ENCODE results near the gene CTXND1.

CTXND1 gene

GRCh38 chr15:80177156-80177555 lies 74.9 kb downstream of the CTXND1 start:
- TF ChIP-seq ZBTB17 (tag by site-specific recombination; IDR thresholded peaks at IDR 0.05): 0 out of 2 replicates have a peak, but pooled peaks have one; percentile 29
- no peak for TF ChIP-seq CTCF (tag by site-specific recombination; IDR thresholded peaks at IDR 0.05)
- ChIA-PET CTCF (interaction anchor here (0.6 to 1.2 kb wide), 2 partner anchors 129 to 327 kb away, joined by 3 to 4 read pairs; no protein-coding TSS in a partner anchor), POLR2A (no interaction called here)
- H3K4me3 ChIP-seq (ENCODE audit: low read depth, low read length): no peak overlapping the region
- no peaks in the 10 kb centered on the region for H3K4me1 ChIP-seq (ENCODE audit: control insufficient read depth, insufficient read depth, low read length)
- no peaks in the 10 kb centered on the region for H3K9me3 ChIP-seq (ENCODE audit: control insufficient read depth, insufficient read depth, low read depth, low read length)
- H3K36me3 ChIP-seq (ENCODE audit: control insufficient read depth in 2 of 2, insufficient read depth in 1 of 2, low read length in 2 of 2): peaks cover 0 to 50% of the 10 kb centered on the region in 2 experiments; a peak in 1 of 3 replicates
- no peak overlapping the region for H3K27ac ChIP-seq (ENCODE audit: extremely low read depth, low read depth, low read length)

- CTCF ChIA-PET: interaction anchor here (1.2 kb wide), 1 partner anchor 327 kb away, joined by 3 read pairs; no protein-coding TSS in a partner anchor
- Histone ChIP-seq H3K9me3 (ENCODE audit: control insufficient read depth, insufficient read depth, low read depth, low read length) (no peaks in the 10 kb centered on the region), H3K27ac (ENCODE audit: extremely low read depth, low read depth, low read length) (no peak overlapping the region), H3K4me1 (ENCODE audit: control insufficient read depth, insufficient read depth, low read length) (no peaks in the 10 kb centered on the region), H3K36me3 (ENCODE audit: control insufficient read depth in 2 of 2, insufficient read depth in 1 of 2, low read length in 2 of 2) (peaks cover 0 to 43% of the 10 kb centered on the region in 2 experiments; a peak in 2 of 3 replicates), H3K4me3 (ENCODE audit: low read depth, low read length) (no peak overlapping the region)
- POLR2A ChIA-PET: no interaction called here
- TF ChIP-seq YY1 (tag by site-specific recombination; IDR thresholded peaks at IDR 0.05) (no peak), HOXD13 (CRISPR knock-in tag; IDR thresholded peaks at IDR 0.05; ENCODE audit: borderline replicate concordance) (no peak), ZNF302 (tag by site-specific recombination; IDR thresholded peaks at IDR 0.05; ENCODE audit: low read depth) (no peak), ZNF311 (tag by site-specific recombination; IDR thresholded peaks at IDR 0.05; ENCODE audit: borderline replicate concordance) (no peak), ZNF610 (tag by site-specific recombination; IDR thresholded peaks at IDR 0.05; ENCODE audit: borderline replicate concordance) (no peak), ZNF19 (tag by site-specific recombination; IDR thresholded peaks at IDR 0.05; ENCODE audit: low read depth) (no peak), ZNF623 (tag by site-specific recombination; IDR thresholded peaks at IDR 0.05) (no peak), ZNF621 (tag by site-specific recombination; IDR thresholded peaks at IDR 0.05) (no peak), ZNF830 (tag by site-specific recombination; IDR thresholded peaks at IDR 0.05; ENCODE audit: low read depth) (no peak), ZIC2 (tag by site-specific recombination; IDR thresholded peaks at IDR 0.05) (no peak), ZNF513 (tag by site-specific recombination; IDR thresholded peaks at IDR 0.05) (no peak), ZNF626 (tag by site-specific recombination; IDR thresholded peaks at IDR 0.05) (no peak), ZNF112 (tag by site-specific recombination; IDR thresholded peaks at IDR 0.05) (no peak)
- TF ChIP-seq, protein P1, sequence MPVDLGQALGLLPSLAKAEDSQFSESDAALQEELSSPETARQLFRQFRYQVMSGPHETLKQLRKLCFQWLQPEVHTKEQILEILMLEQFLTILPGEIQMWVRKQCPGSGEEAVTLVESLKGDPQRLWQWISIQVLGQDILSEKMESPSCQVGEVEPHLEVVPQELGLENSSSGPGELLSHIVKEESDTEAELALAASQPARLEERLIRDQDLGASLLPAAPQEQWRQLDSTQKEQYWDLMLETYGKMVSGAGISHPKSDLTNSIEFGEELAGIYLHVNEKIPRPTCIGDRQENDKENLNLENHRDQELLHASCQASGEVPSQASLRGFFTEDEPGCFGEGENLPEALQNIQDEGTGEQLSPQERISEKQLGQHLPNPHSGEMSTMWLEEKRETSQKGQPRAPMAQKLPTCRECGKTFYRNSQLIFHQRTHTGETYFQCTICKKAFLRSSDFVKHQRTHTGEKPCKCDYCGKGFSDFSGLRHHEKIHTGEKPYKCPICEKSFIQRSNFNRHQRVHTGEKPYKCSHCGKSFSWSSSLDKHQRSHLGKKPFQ (tag by site-specific recombination; IDR thresholded peaks at IDR 0.05): no peak
Observed at GRCh38 chr15:80176443-80176842, 75.6 kb downstream of the CTXND1 start.

DNA sequence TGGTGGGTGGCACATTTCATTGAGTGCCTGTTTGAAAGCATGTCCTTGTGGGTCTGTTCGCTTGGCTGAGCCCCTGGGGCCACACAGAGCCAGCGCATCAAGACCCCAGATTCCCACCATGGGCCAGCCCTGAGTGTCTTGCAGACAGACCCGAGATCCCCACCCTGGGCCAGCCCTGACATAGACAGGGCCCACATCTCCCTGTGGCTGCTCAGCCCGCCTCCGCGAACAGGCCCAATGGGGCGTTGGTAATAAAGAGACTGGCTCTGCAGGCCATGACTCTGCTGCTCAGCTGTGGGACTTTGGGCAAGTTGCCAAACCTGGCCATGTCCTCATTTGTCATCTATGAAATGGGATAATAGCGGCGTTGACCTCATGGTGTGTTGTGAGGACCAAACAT lies 76.6 kb downstream of the CTXND1 start:
- CTCF ChIA-PET: interaction anchor here (0.7 kb wide), 1 partner anchor 11 kb away, joined by 3 read pairs; no protein-coding TSS in a partner anchor
- TF ChIP-seq BCL11A (tag by site-specific recombination; IDR thresholded peaks at IDR 0.05; ENCODE audit: low read depth): no peak
- no peak for TF ChIP-seq ZNF138 (tag by site-specific recombination; IDR thresholded peaks at IDR 0.05; ENCODE audit: borderline replicate concordance)
- no peak for TF ChIP-seq ZNF837 (tag by site-specific recombination; IDR thresholded peaks at IDR 0.05)
- TF ChIP-seq, protein P2, sequence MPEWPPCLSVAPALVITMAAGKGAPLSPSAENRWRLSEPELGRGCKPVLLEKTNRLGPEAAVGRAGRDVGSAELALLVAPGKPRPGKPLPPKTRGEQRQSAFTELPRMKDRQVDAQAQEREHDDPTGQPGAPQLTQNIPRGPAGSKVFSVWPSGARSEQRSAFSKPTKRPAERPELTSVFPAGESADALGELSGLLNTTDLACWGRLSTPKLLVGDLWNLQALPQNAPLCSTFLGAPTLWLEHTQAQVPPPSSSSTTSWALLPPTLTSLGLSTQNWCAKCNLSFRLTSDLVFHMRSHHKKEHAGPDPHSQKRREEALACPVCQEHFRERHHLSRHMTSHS (tag by site-specific recombination; IDR thresholded peaks at IDR 0.05): no peak
- no peak for TF ChIP-seq ZNF624 (tag by site-specific recombination; IDR thresholded peaks at IDR 0.05)
- TF ChIP-seq ZNF677 (tag by site-specific recombination; IDR thresholded peaks at IDR 0.05): no peak
- no peak for TF ChIP-seq ZBTB20 (tag by site-specific recombination; IDR thresholded peaks at IDR 0.05)
- TF ChIP-seq ZNF2 (tag by site-specific recombination; IDR thresholded peaks at IDR 0.05): no peak
- no peak for TF ChIP-seq ZNF174 (tag by site-specific recombination; IDR thresholded peaks at IDR 0.05)
- no peak for TF ChIP-seq ZNF670 (tag by site-specific recombination; IDR thresholded peaks at IDR 0.05; ENCODE audit: low read depth)
- TF ChIP-seq ZNF555 (tag by site-specific recombination; conservative IDR thresholded peaks at IDR 0.05): no peak
- TF ChIP-seq PRDM1 (tag by site-specific recombination; IDR thresholded peaks at IDR 0.05): no peak
- no peak for TF ChIP-seq ZNF221 (tag by site-specific recombination; IDR thresholded peaks at IDR 0.05; ENCODE audit: borderline replicate concordance)

More for the DNA sequence above, 76.6 kb downstream of the CTXND1 start:
- peaks cover 0 to 33% of the 10 kb centered on the region in 2 experiments; a peak in 2 of 3 replicates for H3K36me3 ChIP-seq (ENCODE audit: control insufficient read depth in 2 of 2, insufficient read depth in 1 of 2, low read length in 2 of 2)
- no peak overlapping the region for H3K4me3 ChIP-seq (ENCODE audit: low read depth, low read length)
- POLR2A ChIA-PET: interaction anchor here (1.2 kb wide), 1 partner anchor 117 kb away, joined by 4 read pairs; the partner anchor contains the start of gene ZFAND6
- H3K4me1 ChIP-seq (ENCODE audit: control insufficient read depth, insufficient read depth, low read length): no peaks in the 10 kb centered on the region
- H3K27ac ChIP-seq (ENCODE audit: extremely low read depth, low read depth, low read length): no peak overlapping the region
- H3K9me3 ChIP-seq (ENCODE audit: control insufficient read depth, insufficient read depth, low read depth, low read length): no peaks in the 10 kb centered on the region

All from HEK293 (cell line).